PC-9 (cell line): ENCODE data around the gene DACH1. TPM values are rescaled to one million over a fixed set of nuclear protein-coding genes. Genes with fewer than 3 reads are reported as not detected.

Experiments
- BruUV-seq: library from RNA; stranded (reverse); fragments of 400-500 nt; replicated peaks from 2 replicates; lab custom pipeline; 2021; lab: Mats Ljungman, UMichigan
- CTCF ChIA-PET: fragments of 300-600 bp; sonication (Branson Sonifier 250); formaldehyde crosslinking; loops from one replicate; lab custom pipeline; 2022; ENCODE audit warnings: antibody characterized with exemption; lab: Charles Lee
- POLR2A ChIA-PET: fragments of 300-600 bp; sonication (Branson Sonifier 250); formaldehyde crosslinking; loops from one replicate; lab custom pipeline; 2022; ENCODE audit warnings: antibody characterized with exemption; ENCODE audit not compliant: unreplicated experiment; lab: Charles Lee
- DNase-seq, 2 experiments: peaks; one replicate each; pipeline versions ENCODE4 v3.0.0 to v3.0.0-alpha.2; 2015 to 2022; ENCODE audit warnings: mixed read lengths in 1 of 2
- H2AFZ ChIP-seq: fragments of 200-600 bp; sonication (generic); 2 replicates; pipeline ENCODE4 v1.8.1; 2017; ENCODE audit warnings: antibody characterized with exemption
- H3F3A ChIP-seq: fragments of 200-600 bp; sonication (generic); 2 replicates; pipeline ENCODE4 v1.8.1; 2017; ENCODE audit warnings: antibody characterized with exemption, mild to moderate bottlenecking, low read depth; ENCODE audit not compliant: insufficient read depth
- H3K27ac ChIP-seq: fragments of 200-600 bp; sonication (generic); 2 replicates; pipeline ENCODE4 v1.6.1; 2016; ENCODE audit warnings: mixed run types
- H3K27me3 ChIP-seq: fragments of 200-600 bp; sonication (generic); 2 replicates; pipeline ENCODE4 v1.6.1; 2016; ENCODE audit warnings: low read depth, mixed run types; ENCODE audit not compliant: insufficient read depth
- H3K36me3 ChIP-seq: fragments of 200-600 bp; sonication (generic); 2 replicates; pipeline ENCODE4 v1.6.1; 2016; ENCODE audit warnings: low read depth, mixed run types
- H3K4me1 ChIP-seq: fragments of 200-600 bp; sonication (generic); replicated peaks from 2 replicates; pipeline ENCODE4 v1.6.1; 2016; ENCODE audit warnings: mixed run types; ENCODE audit not compliant: insufficient read depth
- H3K4me2 ChIP-seq: fragments of 200-600 bp; sonication (generic); 2 replicates; pipeline ENCODE4 v1.6.1; 2017; ENCODE audit warnings: mixed run types
- H3K4me3 ChIP-seq: fragments of 200-600 bp; sonication (generic); 2 replicates; pipeline ENCODE4 v1.6.1; 2016; ENCODE audit warnings: mixed run types
- H3K79me2 ChIP-seq: fragments of 200-600 bp; sonication (generic); 2 replicates; pipeline ENCODE4 v1.6.1; 2017; ENCODE audit warnings: low read depth, mixed run types
- H3K9me2 ChIP-seq: fragments of 200-600 bp; sonication (generic); 2 replicates; pipeline ENCODE4 v1.8.1; 2017; ENCODE audit warnings: mild to moderate bottlenecking; ENCODE audit not compliant: insufficient read depth
- H3K9me3 ChIP-seq: fragments of 200-600 bp; sonication (generic); 2 replicates; pipeline ENCODE4 v1.8.1; 2016; ENCODE audit warnings: low read depth; ENCODE audit not compliant: insufficient read depth
- H4K20me1 ChIP-seq: fragments of 200-600 bp; sonication (generic); 2 replicates; pipeline ENCODE4 v1.8.1; 2017; ENCODE audit not compliant: insufficient read depth
- EZH2 ChIP-seq: fragments of 200-600 bp; sonication (generic); IDR thresholded peaks from 2 replicates; pipeline ENCODE4 v1.8.0; 2017; ENCODE audit warnings: antibody characterized with exemption, low read depth
- intact Hi-C: fragments of 100-400 bp; cut with micrococcal nuclease; formaldehyde crosslinking; loops from one replicate; pipeline ENCODE4 v1.10.0; 2022; ENCODE audit not compliant: unreplicated experiment
- total RNA-seq: library from RNA; stranded (reverse); gene quantifications from 2 replicates; pipeline ENCODE4 v1.2.3, GENCODE V29; 2021
- TF ChIP-seq, protein P1 (sequence below): fragments of 200-600 bp; sonication (generic); conservative IDR thresholded peaks from 2 replicates; pipeline ENCODE4 v1.6.1; 2017; ENCODE audit warnings: mixed run types, antibody characterized with exemption, mild to moderate bottlenecking, moderate library complexity

Gene DACH1
- total RNA-seq, 1 experiment from 2014 or later = 1.5 TPM

GRCh38 chr13:71770710-71771109 lies 96.3 kb downstream of the DACH1 start:
- H3F3A ChIP-seq = no peaks in the 10 kb centered on the region
- no peaks in the 10 kb centered on the region for H3K79me2 ChIP-seq
- no peak overlapping the region for H3K4me2 ChIP-seq
- intact Hi-C loops = no loop called here
- H3K36me3 ChIP-seq = no peaks in the 10 kb centered on the region
- DNase-seq = no peak
- H3K27me3 ChIP-seq = no peaks in the 10 kb centered on the region
- TF ChIP-seq EZH2 = no peak
- TF ChIP-seq, protein P1, sequence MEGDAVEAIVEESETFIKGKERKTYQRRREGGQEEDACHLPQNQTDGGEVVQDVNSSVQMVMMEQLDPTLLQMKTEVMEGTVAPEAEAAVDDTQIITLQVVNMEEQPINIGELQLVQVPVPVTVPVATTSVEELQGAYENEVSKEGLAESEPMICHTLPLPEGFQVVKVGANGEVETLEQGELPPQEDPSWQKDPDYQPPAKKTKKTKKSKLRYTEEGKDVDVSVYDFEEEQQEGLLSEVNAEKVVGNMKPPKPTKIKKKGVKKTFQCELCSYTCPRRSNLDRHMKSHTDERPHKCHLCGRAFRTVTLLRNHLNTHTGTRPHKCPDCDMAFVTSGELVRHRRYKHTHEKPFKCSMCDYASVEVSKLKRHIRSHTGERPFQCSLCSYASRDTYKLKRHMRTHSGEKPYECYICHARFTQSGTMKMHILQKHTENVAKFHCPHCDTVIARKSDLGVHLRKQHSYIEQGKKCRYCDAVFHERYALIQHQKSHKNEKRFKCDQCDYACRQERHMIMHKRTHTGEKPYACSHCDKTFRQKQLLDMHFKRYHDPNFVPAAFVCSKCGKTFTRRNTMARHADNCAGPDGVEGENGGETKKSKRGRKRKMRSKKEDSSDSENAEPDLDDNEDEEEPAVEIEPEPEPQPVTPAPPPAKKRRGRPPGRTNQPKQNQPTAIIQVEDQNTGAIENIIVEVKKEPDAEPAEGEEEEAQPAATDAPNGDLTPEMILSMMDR = no peak
- no peaks in the 10 kb centered on the region for H3K4me1 ChIP-seq
- no peak overlapping the region for H3K4me3 ChIP-seq
- BruUV-seq = no TSS peak
- H3K27ac ChIP-seq = no peak overlapping the region
- no peaks in the 10 kb centered on the region for H3K9me2 ChIP-seq
- ChIA-PET CTCF (no interaction called here), POLR2A (no interaction called here)
- no peak overlapping the region for H2AFZ ChIP-seq
- H3K9me3 ChIP-seq = no peaks in the 10 kb centered on the region
- H4K20me1 ChIP-seq = no peaks in the 10 kb centered on the region; the same call in 1 of the 2 replicates

DNA sequence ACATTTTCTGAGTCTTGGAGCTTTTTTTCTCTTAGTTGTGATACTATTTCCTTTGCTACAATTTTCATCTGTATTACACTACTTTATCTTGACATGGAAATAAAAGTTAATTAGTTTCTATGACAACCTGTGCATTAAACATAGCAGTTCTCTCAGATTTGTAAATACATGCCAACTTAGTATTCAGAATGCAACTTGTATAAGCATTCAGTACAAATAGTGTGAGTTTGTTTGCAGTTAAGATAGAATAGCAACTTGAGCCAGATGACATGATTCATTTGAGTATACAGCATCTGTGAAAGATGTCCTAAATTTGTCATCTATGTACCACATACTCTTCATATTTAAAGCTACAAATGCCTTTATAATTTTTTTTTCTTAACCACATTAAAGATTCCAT lies 98.1 kb downstream of the DACH1 start:
- H4K20me1 ChIP-seq = no peaks in the 10 kb centered on the region; the same call in 1 of the 2 replicates
- no peaks in the 10 kb centered on the region for H3K36me3 ChIP-seq
- POLR2A ChIA-PET = no interaction called here
- no peak overlapping the region for H3K4me2 ChIP-seq
- no peak for TF ChIP-seq EZH2
- no TSS peak for BruUV-seq
- H3K27ac ChIP-seq = no peak overlapping the region
- no peak for DNase-seq
- no peaks in the 10 kb centered on the region for H3K4me1 ChIP-seq
- H3F3A ChIP-seq = no peaks in the 10 kb centered on the region
- H3K9me3 ChIP-seq = no peaks in the 10 kb centered on the region
- no peak overlapping the region for H3K4me3 ChIP-seq
- CTCF ChIA-PET = no interaction called here
- no peaks in the 10 kb centered on the region for H3K9me2 ChIP-seq
- H3K79me2 ChIP-seq = no peaks in the 10 kb centered on the region
- intact Hi-C loops = no loop called here
- no peaks in the 10 kb centered on the region for H3K27me3 ChIP-seq
- H2AFZ ChIP-seq = no peak overlapping the region

- Histone ChIP-seq H3K27me3 (no peaks in the 10 kb centered on the region), H3K4me1 (no peaks in the 10 kb centered on the region), H3F3A (no peaks in the 10 kb centered on the region), H3K9me2 (no peaks in the 10 kb centered on the region; the same call in 1 of the 2 replicates), H3K4me3 (no peak overlapping the region), H3K27ac (no peak overlapping the region), H3K4me2 (no peak overlapping the region), H3K79me2 (no peaks in the 10 kb centered on the region), H3K9me3 (no peaks in the 10 kb centered on the region), H2AFZ (no peak overlapping the region), H4K20me1 (no peaks in the 10 kb centered on the region), H3K36me3 (no peaks in the 10 kb centered on the region)
- TF ChIP-seq EZH2 = no peak
- TF ChIP-seq, protein P1 = no peak
- DNase-seq = no peak
- ChIA-PET POLR2A (no interaction called here), CTCF (no interaction called here)
- intact Hi-C loops = loop anchor here (5.0 kb wide), 1 partner anchor 1138 kb away; no protein-coding TSS in a partner anchor
- no TSS peak for BruUV-seq
Observed at GRCh38 chr13:71759651-71760511, 107.1 kb downstream of the DACH1 start.
